GM19324 (cell line): ENCODE results near the gene MAP3K4.

Experiments used
- ATAC-seq: cut with Tn5 transposase; IDR thresholded peaks from one replicate; pipeline ENCODE4 v1.9.1; 2021; ENCODE audit warnings: mild to moderate bottlenecking, moderate library complexity; ENCODE audit not compliant: unreplicated experiment, low FRiP score

MAP3K4 gene

GRCh38 chr6:161076181-161076677 lies 84.7 kb downstream of the MAP3K4 start:
- ATAC-seq: no peak

GRCh38 chr6:161079566-161080262 lies 88.1 kb downstream of the MAP3K4 start:
- no peak for ATAC-seq

- no peak for ATAC-seq
Measured at GRCh38 chr6:161080263-161080970, 88.8 kb downstream of the MAP3K4 start.

GRCh38 chr6:161082215-161082614 lies 90.6 kb downstream of the MAP3K4 start:
- no peak for ATAC-seq

- ATAC-seq: peak; percentile 45
Measured at GRCh38 chr6:161085246-161085645, 93.7 kb downstream of the MAP3K4 start.

- no peak for ATAC-seq
Measured at GRCh38 chr6:161088676-161089328, 97.2 kb downstream of the MAP3K4 start.

- no peak for ATAC-seq
Measured at GRCh38 chr6:161091151-161091550, 99.6 kb downstream of the MAP3K4 start.

- no peak for ATAC-seq
Measured at GRCh38 chr6:161091972-161092701, 100.6 kb downstream of the MAP3K4 start.

- ATAC-seq: no peak
Measured at GRCh38 chr6:161094955-161095354, 103.4 kb downstream of the MAP3K4 start.

GRCh38 chr6:161095916-161096315 lies 104.3 kb downstream of the MAP3K4 start:
- ATAC-seq: no peak

GRCh38 chr6:161100072-161100471 lies 108.5 kb downstream of the MAP3K4 start:
- no peak for ATAC-seq

- no peak for ATAC-seq
Measured at GRCh38 chr6:161101517-161101916, 109.9 kb downstream of the MAP3K4 start.

- no peak for ATAC-seq
Measured at GRCh38 chr6:161103475-161103874, 111.9 kb downstream of the MAP3K4 start.

- no peak for ATAC-seq
Measured at GRCh38 chr6:161104966-161105365, 113.4 kb downstream of the MAP3K4 start.

GRCh38 chr6:161105408-161105807 lies 113.8 kb downstream of the MAP3K4 start:
- ATAC-seq: no peak

GRCh38 chr6:161107779-161108730 lies 116.5 kb downstream of the MAP3K4 start:
- ATAC-seq: no peak

- no peak for ATAC-seq
Measured at GRCh38 chr6:161108916-161109315, 117.3 kb downstream of the MAP3K4 start.

- ATAC-seq: no peak
Measured at GRCh38 chr6:161109366-161109765, 117.8 kb downstream of the MAP3K4 start.

- ATAC-seq: no peak
Measured at GRCh38 chr6:161110028-161110779, 118.6 kb downstream of the MAP3K4 start.
